ENCODE data around the gene TMEM81.

TMEM81 gene

GRCh38 chr1:205052690-205053089 is 31.6 kb downstream of the TMEM81 start:
- no peak for TF ChIP-seq EZH2phosphoT487 (IDR thresholded peaks at IDR 0.05; ENCODE audit: borderline replicate concordance, low read length)
- TF ChIP-seq CTCF (IDR thresholded peaks at IDR 0.05; ENCODE audit: low read depth, low read length, poor library complexity, severe bottlenecking), result no peak
- no peak overlapping the region for H3K27ac ChIP-seq (ENCODE audit: low read depth, low read length)

GRCh38 chr1:205049479-205049878 is 34.8 kb downstream of the TMEM81 start:
- H4K20me1 ChIP-seq (ENCODE audit: control insufficient read depth, insufficient read depth, low read depth, low read length), result no peaks in the 10 kb centered on the region
- TF ChIP-seq CTCF (IDR thresholded peaks at IDR 0.05; ENCODE audit: low read depth, low read length, poor library complexity, severe bottlenecking) (no peak), EZH2phosphoT487 (IDR thresholded peaks at IDR 0.05; ENCODE audit: borderline replicate concordance, low read length) (no peak)
- H3K36me3 ChIP-seq (ENCODE audit: control insufficient read depth, low read length), result no peaks in the 10 kb centered on the region
- no peak overlapping the region for H3K4me3 ChIP-seq (ENCODE audit: low read length)
- no peaks in the 10 kb centered on the region for H3K9me3 ChIP-seq (ENCODE audit: control insufficient read depth, insufficient read depth, low read length)
- H3K4me1 ChIP-seq (ENCODE audit: control insufficient read depth, low read length), result no peaks in the 10 kb centered on the region
- peaks cover 15% of the 10 kb centered on the region; the same call in 1 of the 2 replicates for H3K27me3 ChIP-seq (ENCODE audit: control insufficient read depth, low read length)
- no peaks in the 10 kb centered on the region for H3K79me2 ChIP-seq (ENCODE audit: control insufficient read depth, low read length)
- H3K9me2 ChIP-seq (replicated peaks; ENCODE audit: control insufficient read depth, low read length), result no peaks in the 10 kb centered on the region
- no peak overlapping the region for H3K27ac ChIP-seq (ENCODE audit: low read depth, low read length)
- no peaks in the 10 kb centered on the region for H3F3A ChIP-seq (ENCODE audit: control insufficient read depth, insufficient read depth)
- no peak overlapping the region for H3K4me2 ChIP-seq (ENCODE audit: low read length)

More at GRCh38 chr1:205052690-205053089, 31.6 kb downstream of the TMEM81 start:
- Histone ChIP-seq H3K4me1 (ENCODE audit: control insufficient read depth, low read length) (no peaks in the 10 kb centered on the region), H3K36me3 (ENCODE audit: control insufficient read depth, low read length) (no peaks in the 10 kb centered on the region), H3K9me2 (replicated peaks; ENCODE audit: control insufficient read depth, low read length) (no peaks in the 10 kb centered on the region), H3K27me3 (ENCODE audit: control insufficient read depth, low read length) (peaks cover 9% of the 10 kb centered on the region; the same call in 1 of the 2 replicates), H4K20me1 (ENCODE audit: control insufficient read depth, insufficient read depth, low read depth, low read length) (no peaks in the 10 kb centered on the region), H3K4me3 (ENCODE audit: low read length) (no peak overlapping the region), H3K79me2 (ENCODE audit: control insufficient read depth, low read length) (no peaks in the 10 kb centered on the region), H3K4me2 (ENCODE audit: low read length) (no peak overlapping the region), H3K9me3 (ENCODE audit: control insufficient read depth, insufficient read depth, low read length) (no peaks in the 10 kb centered on the region), H3F3A (ENCODE audit: control insufficient read depth, insufficient read depth) (no peaks in the 10 kb centered on the region)

- H3F3A ChIP-seq (ENCODE audit: control insufficient read depth, insufficient read depth), result no peaks in the 10 kb centered on the region
- H3K4me2 ChIP-seq (ENCODE audit: low read length), result no peak overlapping the region
- H3K4me3 ChIP-seq (ENCODE audit: low read length), result no peak overlapping the region
- H3K9me3 ChIP-seq (ENCODE audit: control insufficient read depth, insufficient read depth, low read length), result no peaks in the 10 kb centered on the region
- peaks cover 19% of the 10 kb centered on the region; the same call in 1 of the 2 replicates for H3K27me3 ChIP-seq (ENCODE audit: control insufficient read depth, low read length)
- H3K36me3 ChIP-seq (ENCODE audit: control insufficient read depth, low read length), result no peaks in the 10 kb centered on the region
- H3K9me2 ChIP-seq (replicated peaks; ENCODE audit: control insufficient read depth, low read length), result no peaks in the 10 kb centered on the region
- no peaks in the 10 kb centered on the region for H3K79me2 ChIP-seq (ENCODE audit: control insufficient read depth, low read length)
- no peak for TF ChIP-seq EZH2phosphoT487 (IDR thresholded peaks at IDR 0.05; ENCODE audit: borderline replicate concordance, low read length)
- no peak for TF ChIP-seq CTCF (IDR thresholded peaks at IDR 0.05; ENCODE audit: low read depth, low read length, poor library complexity, severe bottlenecking)
- no peaks in the 10 kb centered on the region for H4K20me1 ChIP-seq (ENCODE audit: control insufficient read depth, insufficient read depth, low read depth, low read length)
- no peaks in the 10 kb centered on the region for H3K4me1 ChIP-seq (ENCODE audit: control insufficient read depth, low read length)
- H3K27ac ChIP-seq (ENCODE audit: low read depth, low read length), result no peak overlapping the region
Measured at GRCh38 chr1:205048382-205048781, 35.9 kb downstream of the TMEM81 start.
